ENCODE results near the gene THBD. TPM values are rescaled to one million over a fixed set of nuclear protein-coding genes. Genes with fewer than 3 reads are reported as not detected.

The THBD gene
- total and polyA plus RNA-seq, 2 of the 4 experiments (the other 2 are of a cell fraction) = 0.07 TPM; not detected in 1

- H3K9me1 ChIP-seq (ENCODE audit: insufficient read depth, low read length) = 0 out of 2 replicates have a peak, but pooled peaks cover 2% of the 10 kb centered on the region
- H4K5ac ChIP-seq (ENCODE audit: low read depth, low read length) = no peak overlapping the region
- no peak overlapping the region for H2AFZ ChIP-seq (replicated peaks; ENCODE audit: low read length, poor library complexity)
- H3K4me3 ChIP-seq (ENCODE audit: insufficient read depth, low read depth, low read length) = no peak overlapping the region
- no peaks in the 10 kb centered on the region for H4K20me1 ChIP-seq (ENCODE audit: insufficient read depth, low read length)
- POLR2A ChIA-PET (ENCODE audit: unreplicated experiment) = no interaction called here
- H3K4me2 ChIP-seq (ENCODE audit: low read depth, low read length) = no peak overlapping the region
- no peak for ATAC-seq (ENCODE audit: low read depth)
- no peak overlapping the region for H3K18ac ChIP-seq (ENCODE audit: low read depth, low read length)
- no peak overlapping the region for H3K9ac ChIP-seq (ENCODE audit: low read depth, low read length)
- no TSS peak for BruUV-seq (replicated peaks)
- no peak overlapping the region for H2AK5ac ChIP-seq (ENCODE audit: low read depth, low read length)
- no peaks in the 10 kb centered on the region for H3K9me3 ChIP-seq (ENCODE audit: control insufficient read depth, insufficient read depth, low read length)
- no peak overlapping the region for H4K91ac ChIP-seq (ENCODE audit: insufficient read depth, low read depth, low read length)
- peaks cover 25% of the 10 kb centered on the region for H3K27me3 ChIP-seq (ENCODE audit: control insufficient read depth, insufficient read depth, low read length)
- no peak overlapping the region for H3K14ac ChIP-seq (replicated peaks; ENCODE audit: low read depth, low read length)
- no peak overlapping the region for H3K23ac ChIP-seq (ENCODE audit: low read depth, low read length)
- no CpG with 5 or more reads among the region's 9 CpGs for WGBS, 2 experiments (ENCODE audit: extremely low coverage in 2 of 2, insufficient read length in 1 of 2)
- no peak overlapping the region for H2BK20ac ChIP-seq (ENCODE audit: low read depth, low read length)
- H3K36me3 ChIP-seq (ENCODE audit: control insufficient read depth, insufficient read depth, low read length) = no peaks in the 10 kb centered on the region
- H3K4ac ChIP-seq (ENCODE audit: low read depth, low read length) = no peak overlapping the region
- H3K4me1 ChIP-seq (ENCODE audit: control insufficient read depth, insufficient read depth, low read length) = peaks cover 10% of the 10 kb centered on the region; the same call in 1 of the 2 replicates
- in situ Hi-C loops (cut with MboI; ENCODE audit: low sequenced_read_pairs) (no loop called here), dilution Hi-C loops (cut with HindIII; ENCODE audit: low sequenced_read_pairs, unreplicated experiment) (no loop called here), intact Hi-C loops (cut with micrococcal nuclease) (no loop called here)
- no peak overlapping the region for H2BK15ac ChIP-seq (ENCODE audit: low read depth, low read length)
- H2AK9ac ChIP-seq (replicated peaks; ENCODE audit: low read depth, low read length, poor library complexity) = no peak overlapping the region
- no peak overlapping the region for H2BK120ac ChIP-seq (ENCODE audit: low read depth, low read length)
- no peak overlapping the region for H3K56ac ChIP-seq (ENCODE audit: extremely low read depth, insufficient read depth, low read length)
- no peak overlapping the region for H2BK5ac ChIP-seq (ENCODE audit: low read depth, low read length, poor library complexity, severe bottlenecking)
- no peaks in the 10 kb centered on the region for H3K79me1 ChIP-seq (ENCODE audit: low read depth in 1 of 2, low read length in 2 of 2)
- H4K8ac ChIP-seq (ENCODE audit: low read depth in 2 of 2, low read length in 2 of 2) = no peak overlapping the region
- no peak overlapping the region for H3K27ac ChIP-seq (ENCODE audit: insufficient read depth, low read length)
- TF ChIP-seq SMC3 (IDR thresholded peaks at IDR 0.05; ENCODE audit: low read depth, low read length) (no peak), MXI1 (IDR thresholded peaks at IDR 0.05; ENCODE audit: borderline replicate concordance, low read depth, low read length) (no peak), RFX5 (IDR thresholded peaks at IDR 0.05; ENCODE audit: low read depth, low read length) (no peak), CTCF (conservative IDR thresholded peaks at IDR 0.05; ENCODE audit: low read depth, low read length) (no peak), RAD21 (IDR thresholded peaks at IDR 0.05; ENCODE audit: low read length) (no peak), NFE2L2 (IDR thresholded peaks at IDR 0.05; ENCODE audit: low read depth, low read length) (no peak), CEBPB (IDR thresholded peaks at IDR 0.05; ENCODE audit: low read depth, low read length) (no peak), FOS (IDR thresholded peaks at IDR 0.05; ENCODE audit: low read depth, low read length) (no peak)
- CTCF ChIA-PET = no interaction called here
- no peak for DNase-seq
These were observed 16.1 kb upstream of the THBD start for GRCh38 chr20:23065266-23066201.
